Vagina (tissue), 2 donors: ENCODE data around the gene PPCDC.

Source experiments
- POLR2A ChIP-seq, 2 donors: fragments of 450-650 bp; IDR thresholded peaks; one replicate each; pipeline ENCODE4 v1.6.1; 2017; ENCODE audit warnings: antibody characterized with exemption in 2 of 2, mild to moderate bottlenecking in 2 of 2, moderate library complexity in 2 of 2
- TF ChIP-seq, protein P1 (sequence below), 3 experiments: fragments of 450-650 bp in 2 of 3; fragments of 200-600 bp in 1 of 3; sonication (generic) in 1 of 3; IDR thresholded peaks; one replicate each; pipeline ENCODE4 v1.5.1; 2017 to 2019; ENCODE audit warnings: antibody characterized with exemption in 3 of 3, mild to moderate bottlenecking in 2 of 3, moderate library complexity in 2 of 3

DNA sequence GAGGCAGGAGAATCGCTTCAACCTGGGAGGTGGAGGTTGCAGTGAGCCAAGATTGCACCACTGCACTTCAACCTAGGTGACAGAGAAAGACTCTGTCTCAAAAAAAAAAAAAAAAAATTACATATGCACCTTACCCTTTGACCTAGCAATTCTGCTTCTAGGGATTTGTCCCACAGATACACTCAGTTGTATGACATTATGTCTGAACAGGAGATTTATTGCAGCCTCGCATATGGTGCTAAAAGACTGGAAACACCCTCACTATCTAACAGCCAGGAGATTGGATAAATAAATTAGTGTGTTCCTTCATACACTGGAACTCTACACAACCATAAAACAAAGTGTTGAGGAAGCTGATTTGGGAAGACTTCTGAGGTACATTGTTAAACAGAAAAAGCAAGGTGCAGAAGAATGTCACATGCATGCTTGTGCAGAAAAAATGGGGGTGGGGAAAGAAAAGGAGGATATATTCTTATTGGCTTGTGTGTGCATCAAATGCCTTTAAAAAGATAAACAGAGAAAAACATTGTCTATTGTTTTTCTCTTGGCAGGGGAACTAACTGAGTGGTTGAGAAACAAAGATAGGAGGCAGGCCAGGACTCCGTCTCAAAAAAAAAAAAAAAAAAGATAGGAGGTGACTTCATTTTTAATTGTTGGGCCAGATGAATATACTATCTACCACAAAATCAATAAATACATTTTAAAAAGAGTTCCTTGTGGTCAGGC lies 30.9 kb downstream of the PPCDC start:
- TF ChIP-seq, protein P1, sequence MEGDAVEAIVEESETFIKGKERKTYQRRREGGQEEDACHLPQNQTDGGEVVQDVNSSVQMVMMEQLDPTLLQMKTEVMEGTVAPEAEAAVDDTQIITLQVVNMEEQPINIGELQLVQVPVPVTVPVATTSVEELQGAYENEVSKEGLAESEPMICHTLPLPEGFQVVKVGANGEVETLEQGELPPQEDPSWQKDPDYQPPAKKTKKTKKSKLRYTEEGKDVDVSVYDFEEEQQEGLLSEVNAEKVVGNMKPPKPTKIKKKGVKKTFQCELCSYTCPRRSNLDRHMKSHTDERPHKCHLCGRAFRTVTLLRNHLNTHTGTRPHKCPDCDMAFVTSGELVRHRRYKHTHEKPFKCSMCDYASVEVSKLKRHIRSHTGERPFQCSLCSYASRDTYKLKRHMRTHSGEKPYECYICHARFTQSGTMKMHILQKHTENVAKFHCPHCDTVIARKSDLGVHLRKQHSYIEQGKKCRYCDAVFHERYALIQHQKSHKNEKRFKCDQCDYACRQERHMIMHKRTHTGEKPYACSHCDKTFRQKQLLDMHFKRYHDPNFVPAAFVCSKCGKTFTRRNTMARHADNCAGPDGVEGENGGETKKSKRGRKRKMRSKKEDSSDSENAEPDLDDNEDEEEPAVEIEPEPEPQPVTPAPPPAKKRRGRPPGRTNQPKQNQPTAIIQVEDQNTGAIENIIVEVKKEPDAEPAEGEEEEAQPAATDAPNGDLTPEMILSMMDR (IDR thresholded peaks at IDR 0.05), result no peak
- no peak for TF ChIP-seq POLR2A (IDR thresholded peaks at IDR 0.05)
